GM10847 (cell line): ENCODE results near the gene LSM4.
A peak's percentile ranks its signal among the peaks of the same experiment; 100 is the strongest.

Experiments used
- POLR2A ChIP-seq: IDR thresholded peaks from 2 replicates; pipeline ENCODE4 v1.6.1; 2011; ENCODE audit not compliant: insufficient read length; ENCODE audit errors: extremely low read depth

LSM4 gene

DNA sequence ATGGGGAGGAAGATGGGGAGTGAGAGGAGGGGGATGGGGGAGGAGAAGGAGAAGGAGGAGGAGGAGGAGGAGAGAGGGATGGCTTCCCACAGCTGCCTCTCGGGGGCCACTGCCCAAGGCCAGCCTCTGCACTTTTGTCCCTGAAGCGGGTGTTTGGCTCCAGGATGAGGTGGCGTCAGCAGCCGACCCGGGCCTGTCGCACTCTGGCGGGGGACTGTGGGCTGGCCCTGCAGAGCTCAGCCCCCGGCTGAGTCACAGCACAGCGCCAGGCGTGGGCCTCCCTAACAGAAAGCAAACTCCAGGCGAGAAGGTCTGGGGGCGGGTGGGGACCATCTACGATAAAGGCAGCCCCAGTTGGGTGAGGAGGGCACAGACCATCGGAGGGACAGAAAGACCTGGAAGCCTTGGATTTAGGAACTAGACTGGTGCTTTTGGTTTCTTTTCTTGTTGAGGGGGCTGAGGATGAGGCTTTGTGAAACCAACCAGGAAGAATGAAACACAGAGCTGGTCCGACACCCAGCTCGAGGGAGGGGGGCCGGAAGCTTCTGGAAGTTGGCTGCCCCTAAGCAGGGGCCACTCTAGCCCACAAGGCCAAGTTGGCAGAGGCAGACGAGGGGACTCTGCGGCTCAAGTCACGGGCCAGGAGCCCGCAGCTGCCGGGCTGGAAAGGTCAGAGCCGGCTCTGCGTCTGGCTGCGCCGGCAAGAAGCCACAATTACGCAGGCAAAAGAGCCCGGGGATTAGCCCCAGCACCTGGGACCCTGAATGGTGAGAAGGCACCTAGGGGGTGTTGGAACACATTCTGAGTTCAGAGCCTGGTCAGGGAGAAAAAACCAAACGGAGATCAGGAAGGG lies 18.2 kb downstream of the LSM4 start:
- peak; percentile 59 for TF ChIP-seq POLR2A

DNA sequence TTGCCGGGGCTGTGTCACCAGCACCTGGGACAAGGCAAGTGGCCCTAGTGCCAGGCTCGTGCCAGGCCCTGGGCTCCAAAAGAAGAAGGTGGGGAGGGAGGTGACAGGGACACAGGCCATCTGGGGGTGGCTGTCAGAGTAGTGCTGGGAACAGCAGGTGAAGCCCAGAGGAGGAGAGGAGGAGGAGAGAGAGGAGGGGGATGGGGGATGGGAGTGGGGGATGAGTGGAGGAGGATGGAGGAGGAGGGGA lies 18.7 kb downstream of the LSM4 start:
- no peak for TF ChIP-seq POLR2A

DNA sequence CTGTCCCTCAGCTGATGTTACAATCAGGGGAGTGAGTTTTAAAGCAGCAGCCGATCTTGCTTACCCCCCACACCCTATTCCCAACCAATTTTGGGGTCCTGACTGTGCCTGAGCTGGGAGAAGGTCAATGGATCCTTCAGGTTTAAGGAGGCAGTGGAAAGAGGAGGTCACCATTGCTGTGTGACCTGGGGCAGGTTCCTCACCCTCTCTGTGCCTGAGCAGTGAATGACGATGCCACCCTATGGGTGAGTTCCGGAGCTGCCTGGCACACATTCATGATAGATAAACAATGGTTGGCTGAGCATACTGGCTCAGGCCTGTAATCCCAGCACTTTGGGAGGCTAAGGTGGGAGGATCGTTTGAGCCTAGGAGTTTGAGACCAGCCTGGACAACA lies 21.2 kb downstream of the LSM4 start:
- TF ChIP-seq POLR2A = no peak

DNA sequence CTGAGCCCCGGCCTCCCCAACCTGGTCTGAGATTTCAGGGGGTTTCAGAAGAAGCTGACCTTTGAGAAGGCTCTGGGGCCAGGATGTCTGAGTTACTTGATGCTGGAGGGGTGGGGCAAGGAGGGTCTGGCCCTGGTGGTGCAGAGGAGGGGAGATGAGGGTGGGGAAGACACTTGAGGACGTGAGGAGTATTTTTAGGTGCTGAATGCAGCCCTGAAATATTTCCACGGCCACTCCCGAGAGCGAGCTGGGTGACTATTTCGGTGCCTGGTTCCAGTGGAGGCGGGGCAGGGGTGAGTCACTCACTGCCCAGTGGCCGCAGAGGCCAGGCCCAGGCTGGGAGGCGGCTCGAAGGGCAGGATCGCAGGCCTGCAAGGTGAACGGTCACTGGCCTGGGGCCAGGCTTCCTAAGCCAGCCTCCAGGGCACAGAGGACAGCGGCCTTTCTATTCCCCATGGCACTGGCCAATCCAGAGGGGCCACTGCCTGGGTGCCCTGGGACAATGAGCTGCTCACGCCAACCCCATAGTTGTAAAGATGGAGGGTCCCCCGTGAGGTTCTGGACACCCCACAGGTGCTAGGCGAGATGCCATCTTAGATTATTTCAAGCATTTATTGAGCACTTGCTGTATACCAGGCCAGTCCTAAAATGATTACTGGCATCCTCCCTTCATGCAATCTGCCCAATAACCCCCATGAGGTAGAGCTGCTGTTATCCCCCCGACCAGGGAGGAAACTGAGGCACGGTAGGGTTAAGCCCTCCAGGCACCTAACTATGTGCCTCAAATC lies 21.8 kb downstream of the LSM4 start:
- no peak for TF ChIP-seq POLR2A

DNA sequence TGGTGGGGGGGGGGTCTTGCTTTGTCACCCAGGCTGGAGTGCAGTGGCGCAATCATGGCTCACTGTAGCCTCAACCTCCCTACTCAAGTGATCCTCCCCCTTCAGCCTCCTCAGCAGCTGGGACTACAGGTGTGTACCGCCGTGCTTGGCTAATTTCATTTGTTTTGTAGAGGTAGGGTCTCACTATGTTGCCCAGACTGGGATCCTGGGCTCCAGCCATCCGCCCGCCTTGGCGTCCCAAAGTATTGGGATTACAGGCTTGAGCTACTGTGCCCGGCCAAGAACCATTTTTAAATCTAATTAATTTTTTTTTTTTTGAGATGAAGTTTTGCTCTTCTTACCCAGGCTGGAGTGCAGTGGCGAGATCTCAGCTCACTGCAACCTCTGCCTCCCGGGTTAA lies 23.2 kb downstream of the LSM4 start:
- TF ChIP-seq POLR2A = no peak

DNA sequence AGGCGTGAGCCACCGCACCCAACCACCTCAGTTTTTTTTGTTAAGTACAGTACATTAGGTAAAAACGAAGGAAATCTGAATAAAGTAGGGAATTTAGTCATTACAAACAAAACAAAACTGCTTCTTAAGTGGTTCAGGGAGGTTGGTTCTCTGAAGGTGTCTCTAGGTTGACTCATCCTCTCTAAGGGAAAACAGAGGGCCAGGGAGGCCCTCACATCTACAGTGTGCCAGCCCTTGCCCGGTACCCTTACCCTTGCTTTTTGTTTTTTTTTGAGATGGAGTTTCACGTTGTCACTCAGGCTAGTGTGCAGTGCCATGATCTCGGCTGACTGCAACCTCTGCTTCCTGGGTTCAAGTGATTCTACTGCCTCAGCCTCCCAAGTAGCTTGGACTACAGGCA lies 24.3 kb downstream of the LSM4 start:
- TF ChIP-seq POLR2A = no peak

DNA sequence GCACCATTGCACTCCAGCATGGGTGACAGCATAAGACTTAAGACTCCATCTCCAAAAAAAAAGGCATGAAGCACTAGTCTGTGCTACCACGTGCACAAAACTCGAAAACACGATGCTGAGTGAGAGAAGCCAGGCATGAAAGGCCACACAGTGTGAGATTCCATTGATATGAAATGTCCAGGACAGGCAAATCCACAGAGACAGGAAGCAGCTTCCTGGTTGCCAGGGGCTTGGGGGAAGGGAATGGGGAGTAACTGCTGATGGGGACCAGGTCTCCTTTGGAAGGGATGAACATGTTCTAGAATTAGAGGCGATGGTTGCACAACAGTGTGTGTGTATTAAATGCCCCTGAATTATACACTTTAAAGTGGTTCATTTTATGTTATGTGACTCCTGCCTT lies 25.6 kb downstream of the LSM4 start:
- no peak for TF ChIP-seq POLR2A

DNA sequence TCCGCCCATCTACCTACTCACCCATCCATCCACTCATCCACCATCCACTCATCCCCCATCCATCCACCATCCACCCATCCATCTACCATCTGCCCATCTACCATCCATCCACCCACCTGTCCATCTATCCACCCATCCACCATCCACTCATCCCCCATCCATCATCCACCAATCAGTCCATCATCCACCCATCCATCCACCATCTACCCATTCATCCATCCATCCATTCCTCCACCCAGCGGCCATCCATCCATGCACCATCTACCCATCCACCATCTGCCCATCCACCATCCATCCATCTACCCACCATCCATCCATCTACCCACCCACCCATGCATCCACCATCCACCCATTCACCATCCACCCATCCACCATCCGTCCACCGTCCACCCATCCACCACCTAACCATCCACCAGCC lies 27.8 kb downstream of the LSM4 start:
- no peak for TF ChIP-seq POLR2A

DNA sequence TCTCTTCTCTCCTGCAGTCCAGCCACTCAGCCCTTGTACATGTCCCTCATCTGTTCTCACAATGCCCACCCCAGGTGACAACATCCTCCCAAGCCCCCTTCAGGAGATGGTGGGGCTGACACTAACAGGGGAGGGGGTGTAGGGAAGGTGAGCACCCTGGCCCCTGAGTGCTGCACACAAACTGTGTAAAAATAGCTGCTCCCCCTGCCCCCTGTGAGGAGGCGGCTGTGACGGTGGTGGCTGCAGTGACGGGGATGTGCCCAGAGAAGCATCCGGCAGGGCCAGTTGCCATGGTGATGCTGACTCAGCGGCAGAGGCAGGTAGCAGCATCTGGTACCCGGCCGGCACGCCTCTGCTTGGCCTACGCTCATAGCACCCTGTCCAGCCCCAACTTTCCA lies 28.4 kb downstream of the LSM4 start:
- no peak for TF ChIP-seq POLR2A

DNA sequence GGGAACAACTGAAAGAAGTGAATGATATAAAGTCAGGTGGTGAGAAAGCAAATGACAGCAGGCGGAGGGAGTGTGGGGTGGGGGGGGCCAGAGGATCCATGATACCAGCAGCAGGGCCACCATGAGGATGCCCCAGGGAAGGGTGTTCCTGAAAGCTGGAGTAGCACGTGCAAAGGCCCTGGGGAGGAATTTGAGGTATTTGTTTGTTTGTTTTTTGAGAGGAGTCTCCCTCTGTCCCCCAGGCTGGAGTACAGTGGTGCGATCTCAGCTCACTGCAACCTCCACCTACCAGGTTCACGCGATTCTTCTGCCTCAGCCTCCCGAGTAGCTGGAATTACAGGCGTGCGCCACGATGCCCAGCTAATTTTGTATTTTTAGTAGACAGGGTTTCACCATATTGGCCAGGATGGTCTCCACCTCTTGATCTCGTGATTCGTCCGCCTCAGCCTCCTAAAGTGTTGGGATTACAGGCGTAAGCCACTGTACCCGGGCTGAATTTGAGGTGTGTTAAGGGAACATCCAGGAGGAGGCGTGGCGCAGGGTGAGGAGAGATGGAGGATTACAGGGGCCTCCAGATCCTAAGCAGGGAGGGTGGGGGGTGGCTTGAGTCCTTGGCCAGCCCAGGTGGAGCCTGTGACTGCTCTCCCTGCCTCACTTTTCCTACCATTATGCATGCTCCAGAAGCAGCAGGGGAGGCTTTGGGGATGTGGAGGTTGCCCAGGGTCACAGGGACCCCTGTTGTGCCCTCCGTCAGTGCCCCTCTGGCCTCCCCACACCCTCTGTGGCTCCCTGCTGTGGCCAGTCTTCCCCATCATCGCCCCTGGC lies 29.0 kb downstream of the LSM4 start:
- TF ChIP-seq POLR2A = no peak

DNA sequence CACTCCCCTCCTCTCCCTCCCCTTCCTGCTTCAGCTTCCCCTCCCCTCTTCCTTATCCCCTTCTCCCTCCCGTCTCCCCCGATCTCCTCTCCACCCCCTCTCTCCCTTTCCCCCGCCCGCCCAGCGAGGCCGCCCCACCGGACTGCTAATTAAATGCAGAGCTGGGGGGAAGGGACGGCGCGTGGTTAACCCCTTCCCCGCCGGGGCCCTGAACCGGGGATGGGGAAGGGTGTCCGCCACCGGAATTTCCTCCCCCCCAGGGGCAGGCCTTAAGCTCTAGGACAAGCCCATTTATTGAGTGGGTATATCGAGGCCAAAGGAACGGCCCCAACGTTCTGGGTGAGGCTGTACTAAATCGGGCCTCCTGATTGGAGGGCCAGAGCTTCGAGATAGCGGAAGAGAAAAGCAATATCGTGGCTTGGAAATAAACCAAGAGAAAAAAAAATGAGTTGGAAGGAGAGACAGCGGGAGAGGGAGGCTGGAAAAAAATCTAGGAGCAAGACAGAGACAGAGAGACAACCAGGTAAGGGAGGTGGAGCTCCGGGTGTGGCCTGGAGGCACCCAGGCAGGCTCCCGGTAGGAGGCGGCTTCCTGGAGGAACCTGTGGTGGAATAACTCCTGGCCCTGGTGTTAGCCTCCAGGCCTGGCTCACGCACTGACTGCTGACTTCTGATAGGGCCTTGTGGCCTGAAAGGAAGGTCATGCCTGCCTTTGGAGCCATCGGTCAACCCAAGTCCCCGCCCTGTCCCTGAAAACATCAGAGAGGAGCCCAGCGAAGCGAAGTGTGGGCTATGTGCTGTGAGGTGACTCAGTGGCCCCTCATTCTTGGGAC lies 29.9 kb downstream of the LSM4 start:
- TF ChIP-seq POLR2A = no peak

DNA sequence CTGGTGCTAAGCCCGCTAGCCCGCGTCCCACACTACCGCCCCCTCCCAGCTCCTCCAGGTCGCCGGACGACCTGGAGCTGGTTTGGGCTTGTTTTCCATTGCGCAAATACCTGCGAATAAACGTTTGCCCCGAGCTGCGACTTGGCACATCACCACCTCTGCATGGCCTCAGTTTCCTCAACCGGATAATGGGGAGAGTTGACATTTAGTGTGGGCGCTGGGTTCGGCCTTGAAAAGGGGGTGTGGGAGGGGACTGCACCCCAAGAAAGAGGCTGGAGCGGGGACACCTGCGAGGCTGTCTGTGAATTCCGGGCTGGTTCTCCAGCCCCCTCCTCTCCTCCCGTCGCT lies 30.4 kb downstream of the LSM4 start:
- TF ChIP-seq POLR2A = no peak

DNA sequence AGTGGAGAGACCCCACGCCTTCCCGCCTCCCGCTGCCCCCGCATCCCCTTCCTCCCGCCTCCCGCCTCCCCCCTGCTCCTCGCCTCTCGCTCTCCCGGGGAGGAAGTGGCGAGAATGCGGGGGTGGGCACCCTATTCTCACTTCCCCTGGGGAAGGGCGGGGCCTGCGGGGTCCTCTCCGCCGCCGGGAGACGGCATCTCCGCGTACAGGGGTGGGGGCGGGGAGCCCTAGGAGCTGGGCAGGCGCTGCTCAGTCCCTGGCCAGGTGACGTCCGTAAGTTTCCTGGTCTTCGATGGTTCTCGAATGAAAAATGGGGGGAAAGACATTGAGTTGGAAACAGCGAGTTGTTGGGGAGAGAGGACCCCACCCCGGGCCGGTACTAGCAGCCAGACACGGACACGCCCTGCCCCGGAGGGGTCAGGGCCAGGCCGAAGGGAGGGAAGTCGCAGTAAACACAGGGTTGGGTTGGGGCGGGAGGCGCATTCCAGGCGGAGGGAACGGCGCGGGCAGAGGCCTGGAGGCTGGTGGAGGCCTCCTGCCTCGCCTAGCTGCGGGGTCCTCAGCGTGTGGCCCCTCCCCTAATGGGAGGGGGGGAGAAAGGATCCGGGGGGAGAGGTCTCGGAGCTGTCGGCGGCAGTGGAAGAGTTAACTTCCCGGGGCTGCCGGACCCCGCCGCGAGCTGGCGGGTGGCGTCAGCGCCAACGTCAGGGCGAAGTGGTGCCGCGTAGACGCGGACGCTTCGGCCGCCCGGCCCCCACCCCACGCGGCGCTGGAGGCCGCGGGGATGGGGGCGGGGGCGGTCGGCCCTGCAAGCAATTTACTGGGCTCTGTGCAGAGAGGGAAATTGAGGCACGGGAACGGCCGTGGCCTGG lies 31.1 kb downstream of the LSM4 start:
- TF ChIP-seq POLR2A = peak; percentile 45

DNA sequence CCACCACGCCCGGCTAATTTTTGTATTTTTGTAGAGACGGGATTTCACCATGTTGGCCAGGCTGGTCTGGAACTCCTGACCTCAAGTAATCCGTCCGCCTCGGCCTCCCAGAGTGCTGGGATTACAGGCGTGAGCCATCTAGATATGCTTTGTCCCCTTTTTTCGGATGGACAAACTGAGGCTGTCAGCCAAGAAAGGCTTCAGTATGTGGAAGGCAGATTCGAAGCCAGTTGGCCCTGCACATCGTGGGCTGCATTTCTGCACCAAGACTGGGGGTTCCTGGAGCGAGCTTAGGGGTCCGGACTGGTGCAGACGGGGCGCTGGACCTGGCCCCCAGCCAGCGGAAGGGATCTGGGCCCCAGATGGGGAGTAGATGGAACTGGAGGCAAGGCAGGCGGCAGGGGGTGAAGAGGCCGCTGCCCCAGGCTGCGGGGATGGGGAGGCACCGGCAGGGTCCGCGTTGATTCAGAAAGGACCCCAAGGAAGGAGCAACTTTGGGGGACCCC lies 31.8 kb downstream of the LSM4 start:
- TF ChIP-seq POLR2A = no peak

DNA sequence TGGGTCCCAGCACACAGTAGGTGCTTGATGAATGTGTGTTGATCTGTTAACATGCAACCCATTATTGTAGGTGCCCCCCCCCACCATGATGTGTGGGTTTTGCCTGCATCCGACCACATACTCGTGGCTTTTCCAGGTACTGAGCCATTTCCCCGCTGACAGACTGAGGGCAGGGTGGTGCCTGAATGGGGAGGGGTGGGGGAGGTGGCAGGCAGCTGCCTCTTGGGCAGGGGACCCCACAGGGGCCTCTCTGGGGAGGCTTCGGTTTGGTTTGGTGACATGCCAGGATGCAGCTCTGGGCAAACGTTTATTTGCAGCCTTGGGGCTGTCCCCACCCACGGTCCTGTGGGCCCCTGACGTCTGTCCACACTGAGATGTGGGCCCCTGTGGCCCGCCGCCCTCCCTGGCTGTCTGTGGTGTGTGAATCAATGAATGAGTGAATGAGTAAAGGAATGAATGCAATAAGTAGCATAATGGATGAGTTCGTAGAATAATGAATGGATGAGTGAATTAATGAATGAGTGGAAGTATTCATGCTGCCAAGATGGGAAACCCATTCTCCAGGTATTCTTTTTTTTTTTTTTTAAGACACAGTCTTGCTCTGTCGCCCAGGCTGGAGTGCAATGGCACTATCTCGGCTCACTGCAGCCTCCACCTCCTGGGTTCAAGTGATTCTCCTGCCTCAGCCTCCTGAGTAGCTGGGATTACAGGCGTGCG lies 32.4 kb downstream of the LSM4 start:
- no peak for TF ChIP-seq POLR2A
